ENCODE results near the gene BMPR2.

GRCh38 chr2:202479610-202480009 is 103.5 kb downstream of the BMPR2 start:
- TF ChIP-seq CTCF (IDR thresholded peaks at IDR 0.05) (no peak), EZH2 (IDR thresholded peaks at IDR 0.05) (no peak), EZH2phosphoT487 (IDR thresholded peaks at IDR 0.05) (no peak)
